Kidney glomerular epithelial cell (primary cell): ENCODE results near the gene CFAP74.

Experiments
- DNase-seq: peaks from one replicate; lab custom pipeline; 2025; lab: John Stamatoyannopoulos, UW

The CFAP74 gene

GRCh38 chr1:2042830-2043773 lies 39.5 kb upstream of the CFAP74 start:
- DNase-seq: no peak

GRCh38 chr1:2041887-2042286 lies 38.3 kb upstream of the CFAP74 start:
- no peak for DNase-seq

- DNase-seq: no peak
Observed at GRCh38 chr1:2041305-2041704, 37.7 kb upstream of the CFAP74 start.

GRCh38 chr1:2039251-2039650 lies 35.7 kb upstream of the CFAP74 start:
- DNase-seq: no peak

- no peak for DNase-seq
Observed at GRCh38 chr1:2038229-2038628, 34.6 kb upstream of the CFAP74 start.

GRCh38 chr1:2037314-2037979 lies 33.9 kb upstream of the CFAP74 start:
- no peak for DNase-seq

- DNase-seq: no peak
Observed at GRCh38 chr1:2036287-2036686, 32.7 kb upstream of the CFAP74 start.

GRCh38 chr1:2033165-2033564 lies 29.6 kb upstream of the CFAP74 start:
- no peak for DNase-seq

GRCh38 chr1:2032737-2033136 lies 29.2 kb upstream of the CFAP74 start:
- no peak for DNase-seq

- DNase-seq: no peak
Observed at GRCh38 chr1:2031546-2032540, 28.3 kb upstream of the CFAP74 start.

- DNase-seq: no peak
Observed at GRCh38 chr1:2030076-2030871, 26.7 kb upstream of the CFAP74 start.

- DNase-seq: no peak
Observed at GRCh38 chr1:2029561-2029960, 26.0 kb upstream of the CFAP74 start.

GRCh38 chr1:2028870-2029560 lies 25.4 kb upstream of the CFAP74 start:
- no peak for DNase-seq

GRCh38 chr1:2027961-2028583 lies 24.5 kb upstream of the CFAP74 start:
- DNase-seq: no peak

GRCh38 chr1:2025491-2025981 lies 21.9 kb upstream of the CFAP74 start:
- DNase-seq: no peak

GRCh38 chr1:2024887-2025286 lies 21.3 kb upstream of the CFAP74 start:
- DNase-seq: no peak

GRCh38 chr1:2024451-2024850 lies 20.9 kb upstream of the CFAP74 start:
- DNase-seq: no peak

GRCh38 chr1:2023187-2023586 lies 19.6 kb upstream of the CFAP74 start:
- DNase-seq: no peak

- no peak for DNase-seq
Observed at GRCh38 chr1:2022063-2022770, 18.6 kb upstream of the CFAP74 start.
